Measurements from ENCODE around the gene MAGEA9B. TPM values are rescaled to one million over a fixed set of nuclear protein-coding genes. Genes with fewer than 3 reads are reported as not detected.
"Not testable (repeated sequence)": the region's sequence is repeated elsewhere in the genome, so short reads cannot be mapped to it uniquely, and the experiment has no call there.

The MAGEA9B gene
- total and polyA plus RNA-seq, 10 of the 15 experiments (the other 5 are each of a cell fraction or from before 2014, with no cell fraction given) = 0.08 TPM; not detected in 9

- FAIRE-seq; H3K4me1 ChIP-seq (ENCODE audit: control insufficient read depth, insufficient read depth, low read length); H4K20me1 ChIP-seq (ENCODE audit: control insufficient read depth, insufficient read depth); ATAC-seq; H3K9me3 ChIP-seq (replicated peaks; ENCODE audit: control insufficient read depth, insufficient read depth, low read length); BruUV-seq (replicated peaks); H3K4me2 ChIP-seq (ENCODE audit: control insufficient read depth, insufficient read depth); DNase-seq (ENCODE audit: low read depth, low spot score); intact Hi-C loops (cut with micrococcal nuclease; ENCODE audit: unreplicated experiment); H2AFZ ChIP-seq (ENCODE audit: control insufficient read depth, low read depth, low read length); H3K9ac ChIP-seq (ENCODE audit: control insufficient read depth, insufficient read depth, low read length); H3K79me2 ChIP-seq (ENCODE audit: control insufficient read depth, insufficient read depth, low read length); SMC1A ChIA-PET (ENCODE audit: uncharacterized antibody, unreplicated experiment); CTCF ChIA-PET; H3K36me3 ChIP-seq (ENCODE audit: control insufficient read depth in 2 of 2, insufficient read depth in 2 of 2, low read length in 1 of 2); H3K4me3 ChIP-seq; H3K27ac ChIP-seq (ENCODE audit: control insufficient read depth, insufficient read depth); H3K27me3 ChIP-seq (replicated peaks in 1 of 2; ENCODE audit: control insufficient read depth in 2 of 2, insufficient read depth in 2 of 2, low read length in 1 of 2); POLR2A ChIA-PET; in situ Hi-C loops (cut with MboI); RAD21 ChIA-PET (ENCODE audit: unreplicated experiment): not testable (repeated sequence)
- WGBS (ENCODE audit: insufficient coverage, insufficient replicate concordance, low lambda C conversion rate, missing lambda C conversion rate) = no CpG with 5 or more reads among the region's 3 CpGs
Measured at GRCh38 chrX:149547782-149548181, 39.5 kb downstream of the MAGEA9B start.

- BruUV-seq (replicated peaks); H3K9ac ChIP-seq (ENCODE audit: control insufficient read depth, insufficient read depth, low read length); H3K27me3 ChIP-seq (replicated peaks in 1 of 2; ENCODE audit: control insufficient read depth in 2 of 2, insufficient read depth in 2 of 2, low read length in 1 of 2); H3K4me2 ChIP-seq (ENCODE audit: control insufficient read depth, insufficient read depth); H2AFZ ChIP-seq (ENCODE audit: control insufficient read depth, low read depth, low read length); CTCF ChIA-PET; SMC1A ChIA-PET (ENCODE audit: uncharacterized antibody, unreplicated experiment); H3K4me1 ChIP-seq (ENCODE audit: control insufficient read depth, insufficient read depth, low read length); H3K36me3 ChIP-seq (ENCODE audit: control insufficient read depth in 2 of 2, insufficient read depth in 2 of 2, low read length in 1 of 2); H3K4me3 ChIP-seq; H3K79me2 ChIP-seq (ENCODE audit: control insufficient read depth, insufficient read depth, low read length); ATAC-seq; intact Hi-C loops (cut with micrococcal nuclease; ENCODE audit: unreplicated experiment); H4K20me1 ChIP-seq (ENCODE audit: control insufficient read depth, insufficient read depth); H3K27ac ChIP-seq (ENCODE audit: control insufficient read depth, insufficient read depth); H3K9me3 ChIP-seq (replicated peaks; ENCODE audit: control insufficient read depth, insufficient read depth, low read length); in situ Hi-C loops (cut with MboI); POLR2A ChIA-PET; DNase-seq (ENCODE audit: low read depth, low spot score); RAD21 ChIA-PET (ENCODE audit: unreplicated experiment); FAIRE-seq: not testable (repeated sequence)
- 27% methylated on average over 1 of the region's 1 CpG for whole genome bisulfite sequencing (ENCODE audit: insufficient coverage, insufficient replicate concordance, low lambda C conversion rate, missing lambda C conversion rate)
Measured at GRCh38 chrX:149546962-149547361, 40.3 kb downstream of the MAGEA9B start.
